Measurements from ENCODE around the gene MYO1D. TPM values are rescaled to one million over a fixed set of nuclear protein-coding genes. Genes with fewer than 3 reads are reported as not detected.

Gene MYO1D
- total RNA-seq, 1 experiment from 2014 or later: 35.7 TPM

GRCh38 chr17:32588982-32589381 is 287.9 kb downstream of the MYO1D start:
- ChIA-PET CTCF (no interaction called here), RAD21 (ENCODE audit: low non-redundant PET in 1 of 2, low total read pairs in 2 of 2, uncharacterized antibody in 2 of 2, unreplicated experiment in 2 of 2) (no interaction called here), POLR2A (no interaction called here)
- no peaks in the 10 kb centered on the region for H3K36me3 ChIP-seq (ENCODE audit: control insufficient read depth in 1 of 2, insufficient read depth in 2 of 2, low read length in 2 of 2)
- no peaks in the 10 kb centered on the region for H4K20me1 ChIP-seq (ENCODE audit: insufficient read depth)
- DNase-seq (ENCODE audit: low read depth, low spot score) (peak; percentile 12), ATAC-seq (peak; percentile 82)
- no peaks in the 10 kb centered on the region for H3K27me3 ChIP-seq (ENCODE audit: insufficient read depth, low read length)
- H3K27ac ChIP-seq (ENCODE audit: low read depth, low read length): no peak overlapping the region
- no peak overlapping the region for H2AFZ ChIP-seq (ENCODE audit: low read depth, low read length, poor library complexity, severe bottlenecking)
- H3K4me2 ChIP-seq (ENCODE audit: low read length): no peak overlapping the region
- TF ChIP-seq CTCF (IDR thresholded peaks at IDR 0.05 in 2 of 3, conservative IDR thresholded peaks at IDR 0.05 in 1 of 3; ENCODE audit: borderline replicate concordance in 1 of 3, insufficient read depth in 1 of 3, low read depth in 2 of 3, low read length in 2 of 3) (peak in 2 of 3 experiments; percentile 50 to 56; a peak in 4 of 6 replicates), EZH2 (IDR thresholded peaks at IDR 0.05) (no peak)
- intact Hi-C loops (cut with micrococcal nuclease): no loop called here
- H3K4me3 ChIP-seq (replicated peaks in 1 of 2; ENCODE audit: low read depth in 1 of 2, low read length in 2 of 2): no peak overlapping the region
- no peaks in the 10 kb centered on the region for H3K9me2 ChIP-seq (ENCODE audit: insufficient read depth)
- no peaks in the 10 kb centered on the region for H3K9me3 ChIP-seq (ENCODE audit: control insufficient read depth in 1 of 2, insufficient read depth in 1 of 2, low read depth in 1 of 2, low read length in 2 of 2)
- no peaks in the 10 kb centered on the region for H3K4me1 ChIP-seq (ENCODE audit: control insufficient read depth in 1 of 2, insufficient read depth in 2 of 2, low read length in 2 of 2)
- no peak overlapping the region for H3K9ac ChIP-seq (ENCODE audit: low read length)
- no TSS peak for BruUV-seq (replicated peaks)
- no peaks in the 10 kb centered on the region for H3K79me2 ChIP-seq (ENCODE audit: insufficient read depth, low read length)

- H3K4me2 ChIP-seq (ENCODE audit: low read length): no peak overlapping the region
- H4K20me1 ChIP-seq (ENCODE audit: insufficient read depth): no peaks in the 10 kb centered on the region
- ATAC-seq (no peak), DNase-seq (ENCODE audit: low read depth, low spot score) (no peak)
- H3K9me3 ChIP-seq (ENCODE audit: control insufficient read depth in 1 of 2, insufficient read depth in 1 of 2, low read depth in 1 of 2, low read length in 2 of 2): no peaks in the 10 kb centered on the region
- ChIA-PET CTCF (no interaction called here), RAD21 (ENCODE audit: low non-redundant PET in 1 of 2, low total read pairs in 2 of 2, uncharacterized antibody in 2 of 2, unreplicated experiment in 2 of 2) (no interaction called here), POLR2A (no interaction called here)
- no peaks in the 10 kb centered on the region for H3K27me3 ChIP-seq (ENCODE audit: insufficient read depth, low read length)
- no peaks in the 10 kb centered on the region for H3K79me2 ChIP-seq (ENCODE audit: insufficient read depth, low read length)
- no peaks in the 10 kb centered on the region for H3K36me3 ChIP-seq (ENCODE audit: control insufficient read depth in 1 of 2, insufficient read depth in 2 of 2, low read length in 2 of 2)
- no peak for TF ChIP-seq MAX (IDR thresholded peaks at IDR 0.05)
- TF ChIP-seq ZBTB33 (IDR thresholded peaks at IDR 0.05; ENCODE audit: extremely low read depth, insufficient replicate concordance, low read length): no peak
- no peak for TF ChIP-seq EGR1 (IDR thresholded peaks at IDR 0.05; ENCODE audit: low read depth)
- TF ChIP-seq ATF3 (IDR thresholded peaks at IDR 0.05): no peak
- TF ChIP-seq CTCF (IDR thresholded peaks at IDR 0.05 in 2 of 3, conservative IDR thresholded peaks at IDR 0.05 in 1 of 3; ENCODE audit: borderline replicate concordance in 1 of 3, insufficient read depth in 1 of 3, low read depth in 2 of 3, low read length in 2 of 3): no peak
- TF ChIP-seq CBX3 (IDR thresholded peaks at IDR 0.05; ENCODE audit: low read depth): no peak
- TF ChIP-seq TCF7L2 (IDR thresholded peaks at IDR 0.05; ENCODE audit: borderline replicate concordance, extremely low read depth, insufficient read depth, insufficient read length): no peak
- no peak for TF ChIP-seq EZH2phosphoT487 (IDR thresholded peaks at IDR 0.05; ENCODE audit: borderline replicate concordance)
- H3K27ac ChIP-seq (ENCODE audit: low read depth, low read length): no peak overlapping the region
- no peak overlapping the region for H3K9ac ChIP-seq (ENCODE audit: low read length)
- no peak overlapping the region for H2AFZ ChIP-seq (ENCODE audit: low read depth, low read length, poor library complexity, severe bottlenecking)
- no peak overlapping the region for H3K4me3 ChIP-seq (replicated peaks in 1 of 2; ENCODE audit: low read depth in 1 of 2, low read length in 2 of 2)
- H3K4me1 ChIP-seq (ENCODE audit: control insufficient read depth in 1 of 2, insufficient read depth in 2 of 2, low read length in 2 of 2): no peaks in the 10 kb centered on the region
- no TSS peak for BruUV-seq (replicated peaks)
- intact Hi-C loops (cut with micrococcal nuclease): no loop called here
- no peaks in the 10 kb centered on the region for H3K9me2 ChIP-seq (ENCODE audit: insufficient read depth)
Observed at GRCh38 chr17:32588135-32588534, 288.8 kb downstream of the MYO1D start.

All from HCT116 (cell line).